ENCODE data around the gene ADGRB2.

Gene ADGRB2

DNA sequence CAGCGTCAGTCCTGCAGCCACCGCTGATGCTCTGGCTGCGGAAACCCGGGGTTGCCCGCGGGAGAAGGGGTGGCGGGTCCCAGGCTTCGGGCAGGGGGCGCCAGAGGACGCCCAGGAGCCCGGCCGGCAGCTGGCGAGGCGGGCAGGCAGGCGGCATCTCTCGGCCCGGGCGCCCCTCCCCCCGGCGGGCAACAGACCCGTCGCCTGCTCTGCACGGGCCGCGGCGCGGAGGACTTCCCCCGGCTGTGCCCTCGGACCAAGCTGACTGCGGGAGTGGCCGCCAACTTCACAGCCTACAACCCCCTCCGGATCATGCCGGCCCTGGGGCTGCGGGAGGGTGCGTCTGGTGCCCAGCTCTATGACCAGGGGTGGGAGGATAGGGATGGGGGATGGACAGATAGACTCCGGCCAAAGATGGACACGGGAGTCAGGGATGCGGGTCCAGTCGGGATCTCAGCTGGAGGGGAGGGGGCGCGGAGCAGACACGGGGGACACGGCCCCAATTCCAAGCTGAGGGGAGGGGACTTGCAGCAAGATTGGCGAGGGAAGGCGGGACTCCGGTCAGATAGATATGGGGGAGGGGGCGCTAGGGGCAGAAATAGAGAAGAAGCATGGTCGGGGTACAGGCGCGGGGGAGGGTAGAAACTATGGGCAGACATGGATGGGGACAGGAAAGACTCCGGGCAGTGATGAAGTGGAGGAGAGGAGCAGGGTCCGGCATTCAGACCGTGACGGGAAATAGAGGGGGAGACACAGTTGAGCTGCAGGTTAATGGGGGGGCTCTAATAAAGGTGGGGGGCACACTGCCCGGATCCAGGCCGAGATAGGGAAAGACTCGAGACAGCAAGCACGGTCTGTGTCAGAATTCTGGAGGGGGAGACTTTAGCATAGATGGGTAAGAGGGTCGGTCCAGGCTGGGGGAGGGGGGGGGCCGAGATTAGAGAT lies 1.1 kb downstream of the ADGRB2 start:
- peak; percentile 89 for DNase-seq (ENCODE audit: low spot score)

DNA sequence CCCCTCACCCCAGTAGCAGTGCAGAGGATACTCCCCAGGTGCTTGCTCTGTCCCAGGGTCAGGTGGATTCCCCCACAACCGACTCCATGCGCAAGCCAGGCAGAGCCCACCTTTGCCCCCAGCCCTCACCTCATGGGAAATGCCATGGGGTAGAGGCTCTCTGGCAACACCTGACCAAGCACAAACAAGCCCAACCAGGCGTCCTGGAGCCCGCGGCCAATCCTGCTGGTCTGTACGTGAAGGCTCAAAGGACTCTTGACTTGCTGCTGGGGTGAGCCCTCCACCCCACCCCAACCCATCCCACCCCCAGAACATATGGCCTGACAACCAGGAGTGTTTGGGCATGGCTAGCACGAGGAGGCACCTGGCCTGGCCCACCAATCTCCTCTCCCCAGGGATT lies 1.8 kb downstream of the ADGRB2 start:
- no peak for DNase-seq (ENCODE audit: low spot score)

DNA sequence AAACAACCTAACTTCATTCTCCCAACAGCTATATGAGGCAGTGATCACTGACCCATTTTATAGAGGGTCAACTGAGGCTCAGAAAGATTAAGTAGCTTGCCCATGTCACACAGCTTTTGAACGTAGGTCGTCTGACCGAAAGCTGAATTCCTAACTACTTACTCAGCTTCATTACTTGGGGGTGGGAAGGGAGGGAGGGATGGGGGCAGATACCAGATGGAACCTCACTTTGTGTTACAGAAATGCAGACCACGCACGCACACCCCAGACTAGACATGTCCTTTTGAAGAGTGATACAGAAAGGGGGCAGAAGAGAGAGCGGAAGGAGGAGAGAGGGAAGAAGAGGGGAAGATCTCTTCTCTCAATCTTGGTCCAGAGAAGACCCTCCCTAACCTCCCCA lies 2.3 kb downstream of the ADGRB2 start:
- DNase-seq (ENCODE audit: low spot score): no peak

DNA sequence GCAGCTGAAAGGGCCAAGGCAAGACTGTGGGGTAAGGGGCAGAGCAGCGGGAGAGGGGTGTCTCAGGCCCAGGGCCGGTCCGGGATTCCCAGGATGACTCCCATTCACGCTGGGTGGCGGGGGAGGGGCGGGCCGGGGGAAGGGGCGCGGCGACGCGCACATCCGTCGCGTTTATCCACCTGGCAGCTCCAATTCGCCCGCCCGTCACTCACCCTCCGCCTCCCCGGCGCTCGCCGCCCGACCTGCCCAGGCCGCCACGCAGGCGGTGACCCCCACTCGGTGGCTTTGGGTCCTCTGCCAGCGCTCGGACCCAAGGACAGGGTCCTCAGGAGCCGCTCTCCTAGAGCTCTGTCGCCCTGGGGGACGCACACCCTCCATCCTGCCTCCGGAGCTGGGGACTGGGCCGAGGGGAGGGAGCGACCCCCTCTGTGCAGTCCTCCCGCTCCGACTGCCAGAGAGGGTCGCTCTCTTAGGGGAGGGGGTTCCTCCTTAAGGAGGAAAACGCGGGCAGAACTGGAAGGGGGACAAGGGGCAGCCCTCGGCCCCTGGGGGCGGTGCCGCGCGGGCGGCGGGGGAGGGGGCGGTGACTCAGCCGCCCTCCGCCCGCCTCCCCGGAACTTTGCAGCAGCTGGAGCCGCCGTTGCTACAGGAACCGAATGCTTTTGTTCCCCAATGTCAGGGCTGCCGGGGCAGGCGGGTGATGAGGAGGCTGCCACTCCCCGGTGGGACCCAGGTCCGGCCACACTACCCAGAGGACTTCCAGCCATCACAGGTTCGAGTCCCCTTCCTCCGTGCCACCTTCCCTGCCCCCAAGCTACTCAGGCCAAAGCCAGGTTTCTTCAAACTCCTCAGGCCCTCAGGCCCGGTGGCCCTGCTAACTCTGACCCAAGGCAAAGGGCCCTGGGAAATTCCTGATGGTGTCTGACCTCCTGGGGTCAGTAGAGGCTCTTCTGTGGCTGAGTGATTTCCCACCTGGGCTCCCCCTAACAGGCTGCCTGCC lies 3.4 kb downstream of the ADGRB2 start:
- peak; percentile 70 for DNase-seq (ENCODE audit: low spot score)

DNA sequence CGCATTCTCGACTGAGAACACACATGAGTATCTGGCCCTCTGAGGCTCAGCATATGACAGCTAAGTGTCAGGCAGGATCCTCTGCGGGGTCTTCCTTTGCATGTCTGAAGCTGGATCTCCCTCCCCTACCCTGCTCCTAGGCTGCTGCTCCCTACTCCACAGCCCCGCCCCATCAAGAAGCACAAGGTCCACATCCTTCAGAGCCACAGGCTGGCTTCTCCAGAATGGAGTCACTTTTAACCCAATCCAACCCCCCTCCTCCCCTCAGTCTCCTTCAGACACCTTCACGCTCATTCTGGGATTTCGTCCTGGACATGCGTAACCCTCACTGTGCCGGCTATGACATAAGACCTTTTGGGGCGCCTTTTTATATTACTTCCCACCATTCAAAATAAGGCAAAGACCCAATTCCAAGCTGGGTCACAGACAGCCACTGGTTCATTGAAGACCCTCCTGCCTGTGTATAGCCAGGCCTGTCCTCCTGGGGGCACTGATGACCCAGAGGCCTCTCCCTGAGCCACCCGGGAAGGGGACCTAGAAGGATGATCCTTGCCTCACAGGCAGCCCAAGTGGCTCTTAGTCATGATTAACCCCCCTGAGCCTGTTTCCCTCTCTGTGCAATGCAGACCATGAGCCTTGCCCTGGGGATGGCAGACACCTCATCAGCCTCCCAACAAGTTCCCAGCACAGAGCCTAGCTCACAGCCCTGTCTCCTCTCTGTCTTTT lies 4.7 kb downstream of the ADGRB2 start:
- no peak for DNase-seq (ENCODE audit: low spot score)

DNA sequence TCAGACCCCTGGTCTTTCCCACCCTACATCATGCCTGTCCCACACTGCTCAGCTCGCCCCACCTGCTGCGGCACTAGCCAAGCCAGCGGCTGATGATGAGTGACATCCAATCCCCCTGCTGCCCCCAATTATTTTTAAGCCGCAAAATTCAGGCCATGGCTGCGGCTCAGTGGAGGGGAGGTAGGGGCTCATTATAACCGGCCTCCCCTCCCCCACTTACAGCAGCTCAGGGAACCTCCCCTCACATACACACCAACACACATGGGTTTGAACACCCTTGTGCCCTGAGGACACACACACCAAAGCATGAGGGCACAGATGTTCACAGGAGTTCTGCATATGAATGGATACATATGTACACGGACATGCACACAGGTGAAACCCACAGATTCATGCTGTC lies 5.3 kb downstream of the ADGRB2 start:
- no peak for DNase-seq (ENCODE audit: low spot score)

GRCh38 chr1:31757989-31758388 lies 6.2 kb downstream of the ADGRB2 start:
- no peak for DNase-seq (ENCODE audit: low spot score)

DNA sequence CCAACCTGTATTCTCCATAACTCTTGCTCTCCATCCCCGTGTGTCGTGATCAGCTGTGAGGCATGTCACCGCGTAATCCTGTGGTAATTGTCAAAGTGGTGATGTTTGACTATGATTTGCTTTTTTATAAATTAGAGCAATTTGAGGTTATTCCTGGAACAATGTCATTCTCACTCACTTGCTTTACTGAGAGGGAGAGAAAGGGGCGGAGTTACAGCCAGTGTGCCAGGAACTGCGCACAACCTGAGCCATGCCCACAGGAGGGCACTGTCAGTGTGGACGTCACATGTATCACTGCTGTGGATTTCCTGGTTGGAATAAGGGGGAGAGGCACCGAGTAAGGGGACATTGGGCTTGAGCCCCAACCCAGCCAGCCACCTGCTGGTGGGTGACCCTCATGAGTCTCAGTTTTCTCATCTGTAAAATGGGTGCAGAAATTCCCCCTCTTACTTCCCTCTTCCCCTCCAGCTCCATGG lies 6.9 kb downstream of the ADGRB2 start:
- DNase-seq (ENCODE audit: low spot score): no peak

GRCh38 chr1:31756578-31756977 lies 7.6 kb downstream of the ADGRB2 start:
- DNase-seq (ENCODE audit: low spot score): no peak

- DNase-seq (ENCODE audit: low spot score): no peak
Measured at GRCh38 chr1:31755850-31756492, 8.2 kb downstream of the ADGRB2 start.

DNA sequence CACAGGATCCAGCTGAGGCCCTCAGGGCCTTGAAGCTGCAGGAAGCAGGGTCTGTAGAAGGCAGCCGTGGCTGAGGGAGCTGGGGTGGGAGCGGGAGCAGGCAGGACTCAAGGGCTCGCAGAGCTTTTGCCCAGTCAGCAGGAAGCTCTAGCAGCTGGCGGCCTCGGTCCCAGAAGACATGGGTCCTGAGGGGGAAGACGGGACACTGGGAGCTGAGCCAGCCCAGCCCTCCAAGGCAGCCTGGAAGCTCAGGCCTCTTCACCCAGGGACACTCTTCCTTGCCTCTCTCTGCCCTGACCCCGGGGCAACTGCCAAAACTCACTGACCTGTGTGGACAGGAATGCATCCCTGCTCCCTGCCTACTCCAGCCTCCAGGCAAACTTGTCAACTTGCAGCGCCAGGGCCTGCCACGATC lies 8.9 kb downstream of the ADGRB2 start:
- no peak for DNase-seq (ENCODE audit: low spot score)

DNA sequence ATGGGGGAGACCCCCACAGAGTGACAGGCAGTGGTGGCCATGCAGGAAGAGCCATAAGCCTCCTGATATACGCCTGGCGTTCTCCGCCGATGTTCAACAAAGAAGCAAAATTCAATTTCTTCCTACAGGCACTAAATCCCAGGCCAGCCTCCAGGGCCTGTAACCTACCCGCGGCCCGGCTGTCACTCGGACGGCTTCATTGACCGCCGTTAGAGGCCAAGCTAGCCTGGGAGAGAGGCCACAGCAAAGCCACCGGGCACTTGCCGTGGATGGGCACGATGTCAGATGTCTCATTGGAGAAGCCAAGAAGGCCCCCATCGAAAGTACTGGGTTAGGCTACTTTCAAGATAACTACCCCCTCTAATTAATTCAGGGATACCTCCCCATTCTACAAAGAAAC lies 9.7 kb downstream of the ADGRB2 start:
- DNase-seq (ENCODE audit: low spot score): no peak

GRCh38 chr1:31753707-31754349 lies 10.3 kb downstream of the ADGRB2 start:
- DNase-seq (ENCODE audit: low spot score): no peak

DNA sequence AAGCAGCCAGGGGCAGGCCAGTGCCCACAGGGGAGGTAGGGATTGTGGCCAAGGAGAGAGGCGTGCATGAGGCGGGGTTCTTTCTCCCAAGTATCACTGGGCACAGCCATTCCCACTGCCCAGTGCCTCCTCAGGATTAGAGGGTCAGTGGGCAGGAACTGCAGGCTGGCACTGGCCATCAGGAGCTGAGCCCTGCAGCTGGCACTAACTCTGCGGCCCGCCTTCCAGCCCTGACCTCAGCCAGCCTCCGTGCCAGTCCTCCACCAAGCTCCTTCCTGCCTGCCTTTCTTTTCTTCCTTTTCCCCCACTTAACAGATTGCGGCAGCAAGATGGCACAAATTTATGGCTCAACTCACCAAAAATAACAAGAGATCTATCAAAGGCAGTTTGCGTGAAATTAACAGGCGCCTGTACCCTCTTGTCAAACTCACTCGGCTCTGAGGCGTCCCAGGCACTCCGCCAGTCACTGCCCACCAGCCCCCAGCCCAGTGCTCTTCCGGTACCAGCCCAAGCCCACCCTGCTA lies 11.1 kb downstream of the ADGRB2 start:
- no peak for DNase-seq (ENCODE audit: low spot score)

- DNase-seq (ENCODE audit: low spot score): no peak
Measured at GRCh38 chr1:31752258-31752657, 11.9 kb downstream of the ADGRB2 start.

GRCh38 chr1:31751822-31752241 lies 12.3 kb downstream of the ADGRB2 start:
- no peak for DNase-seq (ENCODE audit: low spot score)

- no peak for DNase-seq (ENCODE audit: low spot score)
Measured at GRCh38 chr1:31750858-31751510, 13.2 kb downstream of the ADGRB2 start.

GRCh38 chr1:31749785-31750735 lies 14.1 kb downstream of the ADGRB2 start:
- DNase-seq (ENCODE audit: low spot score): no peak

GRCh38 chr1:31748365-31748764 lies 15.8 kb downstream of the ADGRB2 start:
- DNase-seq (ENCODE audit: low spot score): no peak

Data from germinal center (tissue), 1 donor.